Measurements from ENCODE around the gene PIP5K1B. TPM values are rescaled to one million over a fixed set of nuclear protein-coding genes. Genes with fewer than 3 reads are reported as not detected.

Gene PIP5K1B
- total RNA-seq, 1 experiment from 2014 or later: 0.16 TPM

- no peaks in the 10 kb centered on the region for H3K9me3 Mint-ChIP-seq (ENCODE audit: unreplicated experiment)
- no peak overlapping the region for H3K27ac Mint-ChIP-seq (ENCODE audit: low read depth, unreplicated experiment)
- H3K36me3 Mint-ChIP-seq (ENCODE audit: insufficient read depth, unreplicated experiment): no peaks in the 10 kb centered on the region
- TF ChIP-seq, protein P1, sequence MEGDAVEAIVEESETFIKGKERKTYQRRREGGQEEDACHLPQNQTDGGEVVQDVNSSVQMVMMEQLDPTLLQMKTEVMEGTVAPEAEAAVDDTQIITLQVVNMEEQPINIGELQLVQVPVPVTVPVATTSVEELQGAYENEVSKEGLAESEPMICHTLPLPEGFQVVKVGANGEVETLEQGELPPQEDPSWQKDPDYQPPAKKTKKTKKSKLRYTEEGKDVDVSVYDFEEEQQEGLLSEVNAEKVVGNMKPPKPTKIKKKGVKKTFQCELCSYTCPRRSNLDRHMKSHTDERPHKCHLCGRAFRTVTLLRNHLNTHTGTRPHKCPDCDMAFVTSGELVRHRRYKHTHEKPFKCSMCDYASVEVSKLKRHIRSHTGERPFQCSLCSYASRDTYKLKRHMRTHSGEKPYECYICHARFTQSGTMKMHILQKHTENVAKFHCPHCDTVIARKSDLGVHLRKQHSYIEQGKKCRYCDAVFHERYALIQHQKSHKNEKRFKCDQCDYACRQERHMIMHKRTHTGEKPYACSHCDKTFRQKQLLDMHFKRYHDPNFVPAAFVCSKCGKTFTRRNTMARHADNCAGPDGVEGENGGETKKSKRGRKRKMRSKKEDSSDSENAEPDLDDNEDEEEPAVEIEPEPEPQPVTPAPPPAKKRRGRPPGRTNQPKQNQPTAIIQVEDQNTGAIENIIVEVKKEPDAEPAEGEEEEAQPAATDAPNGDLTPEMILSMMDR (IDR thresholded peaks at IDR 0.05; ENCODE audit: unreplicated experiment): no peak
- ChIA-PET POLR2A (no interaction called here), CTCF (interaction anchor here (0.6 to 2.1 kb wide), 5 partner anchors 12 to 512 kb away, joined by 3 to 10 read pairs (median 4); partner anchors contain the start of gene FXN)
- no TSS peak for BruUV-seq (replicated peaks)
- H3K27me3 Mint-ChIP-seq (ENCODE audit: insufficient read depth, unreplicated experiment): peaks cover 48% of the 10 kb centered on the region
- DNase-seq (ENCODE audit: unreplicated experiment): no peak
- H3K4me3 Mint-ChIP-seq (ENCODE audit: unreplicated experiment): no peak overlapping the region
- H3K4me1 Mint-ChIP-seq (ENCODE audit: insufficient read depth, unreplicated experiment): peaks cover 6% of the 10 kb centered on the region
- intact Hi-C loops (cut with micrococcal nuclease): no loop called here
Measured at GRCh38 chr9:69020301-69021145, 315.5 kb downstream of the PIP5K1B start.

- Mint-ChIP-seq H3K9me3 (ENCODE audit: unreplicated experiment) (no peaks in the 10 kb centered on the region), H3K27ac (ENCODE audit: low read depth, unreplicated experiment) (no peak overlapping the region), H3K27me3 (ENCODE audit: insufficient read depth, unreplicated experiment) (peaks cover 35% of the 10 kb centered on the region), H3K4me3 (ENCODE audit: unreplicated experiment) (no peak overlapping the region), H3K36me3 (ENCODE audit: insufficient read depth, unreplicated experiment) (no peaks in the 10 kb centered on the region), H3K4me1 (ENCODE audit: insufficient read depth, unreplicated experiment) (peaks cover 6% of the 10 kb centered on the region)
- TF ChIP-seq, protein P1 (IDR thresholded peaks at IDR 0.05; ENCODE audit: unreplicated experiment): no peak
- no TSS peak for BruUV-seq (replicated peaks)
- ChIA-PET CTCF (interaction anchor here (0.6 to 5.3 kb wide), 7 partner anchors 11 to 442 kb away, joined by 3 to 32 read pairs (median 5); partner anchors contain the start of gene FXN), POLR2A (no interaction called here)
- intact Hi-C loops (cut with micrococcal nuclease): no loop called here
- DNase-seq (ENCODE audit: unreplicated experiment): peak; percentile 30
Measured at GRCh38 chr9:69023650-69024049, 318.6 kb downstream of the PIP5K1B start.

DNA sequence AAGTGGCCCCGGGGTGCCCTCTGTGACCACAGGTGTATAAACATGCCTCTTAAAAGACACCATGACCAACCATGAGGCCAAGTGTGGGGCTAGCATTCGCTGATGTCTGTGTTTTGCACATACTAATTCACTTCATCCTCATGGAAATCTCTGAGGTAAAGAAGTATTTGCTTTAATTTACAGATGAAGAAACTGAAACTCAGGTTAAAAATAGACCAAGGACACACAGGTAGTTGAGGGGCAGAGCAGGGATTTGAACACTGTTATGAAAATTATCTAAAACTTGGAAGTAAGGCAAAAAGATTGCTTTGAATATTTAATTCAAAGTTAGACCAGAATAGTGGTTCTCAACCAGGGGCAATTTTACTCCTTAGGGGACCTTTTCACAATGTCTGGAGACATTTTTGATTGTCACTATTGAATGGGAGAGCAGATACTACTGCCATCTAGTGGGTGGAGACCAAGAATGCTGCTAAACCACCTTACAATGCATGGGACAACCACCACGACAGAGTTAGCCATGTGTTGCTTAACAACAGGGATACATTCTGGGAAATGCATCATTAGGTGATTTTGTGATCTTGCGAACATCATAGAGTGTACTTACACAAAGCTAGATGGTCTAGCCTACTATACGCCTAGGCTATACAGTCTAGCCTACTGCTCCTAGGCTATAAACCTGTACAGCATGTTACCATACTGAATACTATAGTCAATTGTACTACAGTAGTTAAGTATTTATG, 322.5 kb downstream of the PIP5K1B start:
- BruUV-seq (replicated peaks): no TSS peak
- Mint-ChIP-seq H3K36me3 (ENCODE audit: insufficient read depth, unreplicated experiment) (no peaks in the 10 kb centered on the region), H3K27ac (ENCODE audit: low read depth, unreplicated experiment) (no peak overlapping the region), H3K4me1 (ENCODE audit: insufficient read depth, unreplicated experiment) (peaks cover 6% of the 10 kb centered on the region), H3K27me3 (ENCODE audit: insufficient read depth, unreplicated experiment) (peaks cover 21% of the 10 kb centered on the region), H3K4me3 (ENCODE audit: unreplicated experiment) (no peak overlapping the region), H3K9me3 (ENCODE audit: unreplicated experiment) (no peaks in the 10 kb centered on the region)
- DNase-seq (ENCODE audit: unreplicated experiment): peak; percentile 67
- TF ChIP-seq, protein P1 (IDR thresholded peaks at IDR 0.05; ENCODE audit: unreplicated experiment): peak; percentile 69
- intact Hi-C loops (cut with micrococcal nuclease): loop anchor here (1.0 kb wide), 1 partner anchor 443 kb away; no protein-coding TSS in a partner anchor
- ChIA-PET POLR2A (no interaction called here), CTCF (interaction anchor here (0.6 to 5.3 kb wide), 24 partner anchors 7 to 547 kb away, joined by 3 to 32 read pairs (median 4); partner anchors contain the start of genes FXN and PRKACG)

DNA sequence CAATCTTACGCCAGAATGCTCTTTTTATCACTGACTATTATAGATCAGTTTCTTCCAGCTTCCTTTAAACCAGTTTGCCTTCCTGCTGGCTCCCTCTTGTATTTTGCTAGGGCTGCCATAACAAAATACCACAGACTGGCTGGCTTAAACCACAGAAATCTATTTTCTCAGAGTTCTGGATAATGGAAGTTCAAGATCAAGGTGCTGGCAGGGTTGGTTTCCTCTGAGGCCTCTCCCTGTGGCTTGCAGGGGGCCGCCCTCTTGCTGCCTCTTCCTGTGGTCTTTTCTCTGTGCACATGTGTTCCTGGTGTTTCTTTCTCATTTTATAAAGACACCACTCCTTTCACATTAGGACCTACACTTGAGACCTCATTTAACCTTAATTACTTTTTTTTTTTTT, 323.7 kb downstream of the PIP5K1B start:
- H3K4me1 Mint-ChIP-seq (ENCODE audit: insufficient read depth, unreplicated experiment): peaks cover 5% of the 10 kb centered on the region
- ChIA-PET CTCF (interaction anchor here (0.6 to 2.0 kb wide), 20 partner anchors 8 to 605 kb away, joined by 3 to 16 read pairs (median 4); partner anchors contain the start of gene PRKACG), POLR2A (no interaction called here)
- no peaks in the 10 kb centered on the region for H3K36me3 Mint-ChIP-seq (ENCODE audit: insufficient read depth, unreplicated experiment)
- no peaks in the 10 kb centered on the region for H3K9me3 Mint-ChIP-seq (ENCODE audit: unreplicated experiment)
- no peak overlapping the region for H3K27ac Mint-ChIP-seq (ENCODE audit: low read depth, unreplicated experiment)
- no TSS peak for BruUV-seq (replicated peaks)
- DNase-seq (ENCODE audit: unreplicated experiment): no peak
- peaks cover 9% of the 10 kb centered on the region for H3K27me3 Mint-ChIP-seq (ENCODE audit: insufficient read depth, unreplicated experiment)
- H3K4me3 Mint-ChIP-seq (ENCODE audit: unreplicated experiment): no peak overlapping the region
- intact Hi-C loops (cut with micrococcal nuclease): no loop called here
- TF ChIP-seq, protein P1 (IDR thresholded peaks at IDR 0.05; ENCODE audit: unreplicated experiment): no peak

All from MCF 10A (cell line).